Stimulated activated CD4-positive, alpha-beta T cell treated with anti-CD3 and anti-CD28 coated beads, Interleukin-2, amount 100 ng/mL, for 24 hours (primary cell): Measurements from ENCODE around the gene MID1.

Experiments used
- DNase-seq, 2 donors: peaks; one replicate each; pipeline ENCODE4 v3.0.0-alpha.2; 2020

MID1 gene

GRCh38 chrX:10574663-10575062 lies 45.7 kb downstream of the MID1 start:
- DNase-seq: no peak

GRCh38 chrX:10571260-10571659 lies 49.1 kb downstream of the MID1 start:
- no peak for DNase-seq

GRCh38 chrX:10570601-10571000 lies 49.8 kb downstream of the MID1 start:
- DNase-seq: no peak

GRCh38 chrX:10569946-10570345 lies 50.4 kb downstream of the MID1 start:
- no peak for DNase-seq

GRCh38 chrX:10568428-10568827 lies 52.0 kb downstream of the MID1 start:
- no peak for DNase-seq

- DNase-seq: no peak
Measured at GRCh38 chrX:10567136-10567535, 53.2 kb downstream of the MID1 start.

- DNase-seq: no peak
Measured at GRCh38 chrX:10566716-10567097, 53.7 kb downstream of the MID1 start.

GRCh38 chrX:10564484-10564883 lies 55.9 kb downstream of the MID1 start:
- no peak for DNase-seq

GRCh38 chrX:10557166-10557565 lies 63.2 kb downstream of the MID1 start:
- no peak for DNase-seq

- no peak for DNase-seq
Measured at GRCh38 chrX:10556405-10556804, 64.0 kb downstream of the MID1 start.

GRCh38 chrX:10555846-10556245 lies 64.5 kb downstream of the MID1 start:
- DNase-seq: no peak

GRCh38 chrX:10554612-10555270 lies 65.6 kb downstream of the MID1 start:
- DNase-seq: no peak

GRCh38 chrX:10549280-10549679 lies 71.1 kb downstream of the MID1 start:
- no peak for DNase-seq

GRCh38 chrX:10548688-10549087 lies 71.7 kb downstream of the MID1 start:
- no peak for DNase-seq

GRCh38 chrX:10545882-10546281 lies 74.5 kb downstream of the MID1 start:
- DNase-seq: no peak

GRCh38 chrX:10542586-10542985 lies 77.8 kb downstream of the MID1 start:
- DNase-seq: no peak

- no peak for DNase-seq
Measured at GRCh38 chrX:10538831-10539230, 81.6 kb downstream of the MID1 start.

- no peak for DNase-seq
Measured at GRCh38 chrX:10537308-10537707, 83.1 kb downstream of the MID1 start.

GRCh38 chrX:10536744-10537143 lies 83.6 kb downstream of the MID1 start:
- no peak for DNase-seq

GRCh38 chrX:10534611-10535010 lies 85.8 kb downstream of the MID1 start:
- DNase-seq: no peak

- DNase-seq: no peak
Measured at GRCh38 chrX:10533696-10534365, 86.6 kb downstream of the MID1 start.

- no peak for DNase-seq
Measured at GRCh38 chrX:10531927-10532326, 88.5 kb downstream of the MID1 start.

GRCh38 chrX:10529344-10529743 lies 91.0 kb downstream of the MID1 start:
- DNase-seq: no peak

GRCh38 chrX:10526451-10526850 lies 93.9 kb downstream of the MID1 start:
- DNase-seq: no peak
